Measurements from ENCODE around the gene PFKFB3. TPM values are rescaled to one million over a fixed set of nuclear protein-coding genes. Genes with fewer than 3 reads are reported as not detected.

The PFKFB3 gene
- total RNA-seq, 1 donor from 2014 or later: 108 TPM

- H3K4me1 Mint-ChIP-seq: peaks cover 20% of the 10 kb centered on the region
- DNase-seq: no peak
- intact Hi-C loops (cut with micrococcal nuclease): no loop called here
- H3K27ac Mint-ChIP-seq: no peak overlapping the region
- no peaks in the 10 kb centered on the region for H3K9me3 Mint-ChIP-seq
- H3K4me3 Mint-ChIP-seq: no peak overlapping the region
- no peaks in the 10 kb centered on the region for H3K27me3 Mint-ChIP-seq
- peaks cover 43% of the 10 kb centered on the region for H3K36me3 Mint-ChIP-seq (ENCODE audit: low read depth)
These were observed 10.6 kb downstream of the PFKFB3 start for GRCh38 chr10:6213257-6213905.

- H3K27ac Mint-ChIP-seq: no peak overlapping the region
- H3K27me3 Mint-ChIP-seq: no peaks in the 10 kb centered on the region
- H3K36me3 Mint-ChIP-seq (ENCODE audit: low read depth): peaks cover 48% of the 10 kb centered on the region
These were observed 11.2 kb downstream of the PFKFB3 start for GRCh38 chr10:6213908-6214307.

GRCh38 chr10:6214612-6215011 is 11.9 kb downstream of the PFKFB3 start:
- no peak for DNase-seq
- Mint-ChIP-seq H3K27me3 (no peaks in the 10 kb centered on the region), H3K4me3 (no peak overlapping the region), H3K27ac (no peak overlapping the region), H3K36me3 (ENCODE audit: low read depth) (peaks cover 54% of the 10 kb centered on the region), H3K9me3 (no peaks in the 10 kb centered on the region), H3K4me1 (peaks cover 13% of the 10 kb centered on the region)
- intact Hi-C loops (cut with micrococcal nuclease): no loop called here

More at GRCh38 chr10:6213908-6214307, 11.2 kb downstream of the PFKFB3 start:
- no peak overlapping the region for H3K4me3 Mint-ChIP-seq
- no peak for DNase-seq
- intact Hi-C loops (cut with micrococcal nuclease): no loop called here
- H3K9me3 Mint-ChIP-seq: no peaks in the 10 kb centered on the region
- peaks cover 15% of the 10 kb centered on the region for H3K4me1 Mint-ChIP-seq

GRCh38 chr10:6215241-6215640 is 12.5 kb downstream of the PFKFB3 start:
- intact Hi-C loops (cut with micrococcal nuclease): no loop called here

GRCh38 chr10:6215683-6216484 is 13.2 kb downstream of the PFKFB3 start:
- Mint-ChIP-seq H3K9me3 (no peaks in the 10 kb centered on the region), H3K27me3 (no peaks in the 10 kb centered on the region), H3K27ac (peak overlapping the region; percentile 16), H3K4me3 (no peak overlapping the region), H3K36me3 (ENCODE audit: low read depth) (peaks cover 64% of the 10 kb centered on the region), H3K4me1 (peaks cover 12% of the 10 kb centered on the region)
- no peak for DNase-seq
- intact Hi-C loops (cut with micrococcal nuclease): no loop called here

More at GRCh38 chr10:6215241-6215640, 12.5 kb downstream of the PFKFB3 start:
- Mint-ChIP-seq H3K4me1 (peaks cover 11% of the 10 kb centered on the region), H3K9me3 (no peaks in the 10 kb centered on the region), H3K27me3 (no peaks in the 10 kb centered on the region), H3K36me3 (ENCODE audit: low read depth) (peaks cover 57% of the 10 kb centered on the region), H3K27ac (no peak overlapping the region), H3K4me3 (no peak overlapping the region)
- no peak for DNase-seq

- H3K36me3 Mint-ChIP-seq (ENCODE audit: low read depth): peaks cover 73% of the 10 kb centered on the region
- H3K27ac Mint-ChIP-seq: peak overlapping the region; percentile 36
- H3K4me3 Mint-ChIP-seq: no peak overlapping the region
- H3K9me3 Mint-ChIP-seq: no peaks in the 10 kb centered on the region
- no peaks in the 10 kb centered on the region for H3K27me3 Mint-ChIP-seq
- DNase-seq: no peak
- intact Hi-C loops (cut with micrococcal nuclease): no loop called here
- peaks cover 14% of the 10 kb centered on the region for H3K4me1 Mint-ChIP-seq
These were observed 14.2 kb downstream of the PFKFB3 start for GRCh38 chr10:6216916-6217315.

GRCh38 chr10:6217611-6218010 is 14.9 kb downstream of the PFKFB3 start:
- H3K27ac Mint-ChIP-seq: no peak overlapping the region
- no peaks in the 10 kb centered on the region for H3K9me3 Mint-ChIP-seq
- H3K27me3 Mint-ChIP-seq: no peaks in the 10 kb centered on the region
- H3K4me3 Mint-ChIP-seq: no peak overlapping the region
- peaks cover 14% of the 10 kb centered on the region for H3K4me1 Mint-ChIP-seq
- no peak for DNase-seq
- H3K36me3 Mint-ChIP-seq (ENCODE audit: low read depth): peaks cover 78% of the 10 kb centered on the region
- intact Hi-C loops (cut with micrococcal nuclease): no loop called here

GRCh38 chr10:6218692-6219493 is 16.2 kb downstream of the PFKFB3 start:
- Mint-ChIP-seq H3K27ac (no peak overlapping the region), H3K36me3 (ENCODE audit: low read depth) (peaks cover 76% of the 10 kb centered on the region), H3K4me3 (no peak overlapping the region), H3K4me1 (peaks cover 9% of the 10 kb centered on the region), H3K27me3 (no peaks in the 10 kb centered on the region), H3K9me3 (no peaks in the 10 kb centered on the region)
- intact Hi-C loops (cut with micrococcal nuclease): no loop called here
- DNase-seq: no peak

- H3K36me3 Mint-ChIP-seq (ENCODE audit: low read depth): peaks cover 78% of the 10 kb centered on the region
- intact Hi-C loops (cut with micrococcal nuclease): no loop called here
- H3K9me3 Mint-ChIP-seq: no peaks in the 10 kb centered on the region
- no peak for DNase-seq
- no peak overlapping the region for H3K4me3 Mint-ChIP-seq
- H3K27me3 Mint-ChIP-seq: no peaks in the 10 kb centered on the region
- H3K4me1 Mint-ChIP-seq: peaks cover 7% of the 10 kb centered on the region
- H3K27ac Mint-ChIP-seq: no peak overlapping the region
These were observed 16.7 kb downstream of the PFKFB3 start for GRCh38 chr10:6219494-6219836.

GRCh38 chr10:6220418-6221191 is 17.9 kb downstream of the PFKFB3 start:
- H3K4me3 Mint-ChIP-seq: no peak overlapping the region
- intact Hi-C loops (cut with micrococcal nuclease): no loop called here
- DNase-seq: no peak
- no peaks in the 10 kb centered on the region for H3K9me3 Mint-ChIP-seq
- no peaks in the 10 kb centered on the region for H3K27me3 Mint-ChIP-seq
- peaks cover 73% of the 10 kb centered on the region for H3K36me3 Mint-ChIP-seq (ENCODE audit: low read depth)
- peak overlapping the region; percentile 14 for H3K27ac Mint-ChIP-seq
- H3K4me1 Mint-ChIP-seq: peaks cover 7% of the 10 kb centered on the region

GRCh38 chr10:6221192-6221940 is 18.6 kb downstream of the PFKFB3 start:
- peaks cover 10% of the 10 kb centered on the region for H3K4me1 Mint-ChIP-seq
- H3K27me3 Mint-ChIP-seq: no peaks in the 10 kb centered on the region
- peaks cover 78% of the 10 kb centered on the region for H3K36me3 Mint-ChIP-seq (ENCODE audit: low read depth)
- H3K4me3 Mint-ChIP-seq: no peak overlapping the region
- H3K9me3 Mint-ChIP-seq: no peaks in the 10 kb centered on the region
- peak overlapping the region; percentile 14 for H3K27ac Mint-ChIP-seq
- intact Hi-C loops (cut with micrococcal nuclease): no loop called here
- DNase-seq: no peak

- peaks cover 72% of the 10 kb centered on the region for H3K36me3 Mint-ChIP-seq (ENCODE audit: low read depth)
- peak overlapping the region; percentile 29 for H3K27ac Mint-ChIP-seq
- H3K4me3 Mint-ChIP-seq: no peak overlapping the region
- H3K9me3 Mint-ChIP-seq: no peaks in the 10 kb centered on the region
- H3K4me1 Mint-ChIP-seq: peaks cover 7% of the 10 kb centered on the region
- DNase-seq: no peak
- no peaks in the 10 kb centered on the region for H3K27me3 Mint-ChIP-seq
- intact Hi-C loops (cut with micrococcal nuclease): no loop called here
These were observed 19.4 kb downstream of the PFKFB3 start for GRCh38 chr10:6221971-6222751.
